Measurements from ENCODE around the gene LSAMP.

The LSAMP gene

GRCh38 chr3:115922681-115923347 lies 522.5 kb downstream of the LSAMP start:
- Histone ChIP-seq H3K36me3 (ENCODE audit: low read length) (no peaks in the 10 kb centered on the region), H3K9me2 (replicated peaks; ENCODE audit: insufficient read depth, low read length) (no peaks in the 10 kb centered on the region), H3K9me3 (ENCODE audit: insufficient read depth, low read length) (no peaks in the 10 kb centered on the region), H3K79me2 (ENCODE audit: insufficient read depth, low read length) (no peaks in the 10 kb centered on the region), H3K27ac (ENCODE audit: low read depth, low read length) (no peak overlapping the region), H3K4me3 (ENCODE audit: insufficient read depth, low read length, poor library complexity, severe bottlenecking) (no peak overlapping the region), H3F3A (ENCODE audit: insufficient read depth) (no peaks in the 10 kb centered on the region), H3K4me2 (ENCODE audit: low read depth, low read length, poor library complexity, severe bottlenecking) (no peak overlapping the region), H3K27me3 (ENCODE audit: low read length) (no peaks in the 10 kb centered on the region), H4K20me1 (ENCODE audit: low read depth, low read length) (no peaks in the 10 kb centered on the region), H2AFZ (ENCODE audit: low read depth, low read length, severe bottlenecking) (no peak overlapping the region), H3K9ac (ENCODE audit: low read length) (no peak overlapping the region)
- TF ChIP-seq EZH2phosphoT487 (conservative IDR thresholded peaks at IDR 0.05; ENCODE audit: low read length) (no peak), CTCF (IDR thresholded peaks at IDR 0.05; ENCODE audit: insufficient read depth, low read length, poor library complexity, severe bottlenecking) (no peak)

DNA sequence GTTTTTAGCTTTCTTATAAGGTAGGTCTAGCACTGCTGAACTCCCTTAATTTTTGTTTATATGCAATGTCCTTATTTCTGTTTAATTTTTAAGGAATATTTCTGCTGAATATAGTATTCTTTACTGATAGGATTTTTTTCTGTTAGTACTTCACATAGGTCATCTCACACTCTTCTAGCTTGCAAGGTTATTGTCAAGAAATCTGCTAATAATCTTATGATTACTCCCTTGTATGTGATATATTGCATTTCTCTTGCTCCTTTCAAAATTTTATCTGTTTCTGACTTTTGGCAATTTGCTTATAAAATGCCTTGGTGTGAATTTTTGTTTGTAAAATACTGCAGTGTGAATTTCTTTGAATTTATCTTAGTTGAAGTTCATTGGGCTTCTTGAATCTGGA lies 523.6 kb downstream of the LSAMP start:
- H4K20me1 ChIP-seq (ENCODE audit: low read depth, low read length) = no peaks in the 10 kb centered on the region
- H3K27me3 ChIP-seq (ENCODE audit: low read length) = no peaks in the 10 kb centered on the region
- no peaks in the 10 kb centered on the region for H3K9me3 ChIP-seq (ENCODE audit: insufficient read depth, low read length)
- no peak overlapping the region for H3K4me3 ChIP-seq (ENCODE audit: insufficient read depth, low read length, poor library complexity, severe bottlenecking)
- H3K9ac ChIP-seq (ENCODE audit: low read length) = no peak overlapping the region
- TF ChIP-seq CTCF (IDR thresholded peaks at IDR 0.05; ENCODE audit: insufficient read depth, low read length, poor library complexity, severe bottlenecking) (no peak), EZH2phosphoT487 (conservative IDR thresholded peaks at IDR 0.05; ENCODE audit: low read length) (no peak)
- no peaks in the 10 kb centered on the region for H3K9me2 ChIP-seq (replicated peaks; ENCODE audit: insufficient read depth, low read length)
- H3K4me2 ChIP-seq (ENCODE audit: low read depth, low read length, poor library complexity, severe bottlenecking) = no peak overlapping the region
- H3F3A ChIP-seq (ENCODE audit: insufficient read depth) = no peaks in the 10 kb centered on the region
- H2AFZ ChIP-seq (ENCODE audit: low read depth, low read length, severe bottlenecking) = no peak overlapping the region
- no peaks in the 10 kb centered on the region for H3K36me3 ChIP-seq (ENCODE audit: low read length)
- no peak overlapping the region for H3K27ac ChIP-seq (ENCODE audit: low read depth, low read length)
- no peaks in the 10 kb centered on the region for H3K79me2 ChIP-seq (ENCODE audit: insufficient read depth, low read length)

GRCh38 chr3:115918900-115919299 lies 526.4 kb downstream of the LSAMP start:
- no peaks in the 10 kb centered on the region for H4K20me1 ChIP-seq (ENCODE audit: low read depth, low read length)
- no peak overlapping the region for H3K4me3 ChIP-seq (ENCODE audit: insufficient read depth, low read length, poor library complexity, severe bottlenecking)
- no peak for TF ChIP-seq CTCF (IDR thresholded peaks at IDR 0.05; ENCODE audit: insufficient read depth, low read length, poor library complexity, severe bottlenecking)
- TF ChIP-seq EZH2phosphoT487 (conservative IDR thresholded peaks at IDR 0.05; ENCODE audit: low read length) = no peak
- H3K36me3 ChIP-seq (ENCODE audit: low read length) = no peaks in the 10 kb centered on the region
- H2AFZ ChIP-seq (ENCODE audit: low read depth, low read length, severe bottlenecking) = no peak overlapping the region
- H3K9me3 ChIP-seq (ENCODE audit: insufficient read depth, low read length) = no peaks in the 10 kb centered on the region
- no peak overlapping the region for H3K27ac ChIP-seq (ENCODE audit: low read depth, low read length)
- no peaks in the 10 kb centered on the region for H3F3A ChIP-seq (ENCODE audit: insufficient read depth)
- no peak overlapping the region for H3K4me2 ChIP-seq (ENCODE audit: low read depth, low read length, poor library complexity, severe bottlenecking)
- no peaks in the 10 kb centered on the region for H3K79me2 ChIP-seq (ENCODE audit: insufficient read depth, low read length)
- H3K27me3 ChIP-seq (ENCODE audit: low read length) = no peaks in the 10 kb centered on the region
- no peaks in the 10 kb centered on the region for H3K9me2 ChIP-seq (replicated peaks; ENCODE audit: insufficient read depth, low read length)
- no peak overlapping the region for H3K9ac ChIP-seq (ENCODE audit: low read length)
